ENCODE results near the gene BCO2.

The BCO2 gene

DNA sequence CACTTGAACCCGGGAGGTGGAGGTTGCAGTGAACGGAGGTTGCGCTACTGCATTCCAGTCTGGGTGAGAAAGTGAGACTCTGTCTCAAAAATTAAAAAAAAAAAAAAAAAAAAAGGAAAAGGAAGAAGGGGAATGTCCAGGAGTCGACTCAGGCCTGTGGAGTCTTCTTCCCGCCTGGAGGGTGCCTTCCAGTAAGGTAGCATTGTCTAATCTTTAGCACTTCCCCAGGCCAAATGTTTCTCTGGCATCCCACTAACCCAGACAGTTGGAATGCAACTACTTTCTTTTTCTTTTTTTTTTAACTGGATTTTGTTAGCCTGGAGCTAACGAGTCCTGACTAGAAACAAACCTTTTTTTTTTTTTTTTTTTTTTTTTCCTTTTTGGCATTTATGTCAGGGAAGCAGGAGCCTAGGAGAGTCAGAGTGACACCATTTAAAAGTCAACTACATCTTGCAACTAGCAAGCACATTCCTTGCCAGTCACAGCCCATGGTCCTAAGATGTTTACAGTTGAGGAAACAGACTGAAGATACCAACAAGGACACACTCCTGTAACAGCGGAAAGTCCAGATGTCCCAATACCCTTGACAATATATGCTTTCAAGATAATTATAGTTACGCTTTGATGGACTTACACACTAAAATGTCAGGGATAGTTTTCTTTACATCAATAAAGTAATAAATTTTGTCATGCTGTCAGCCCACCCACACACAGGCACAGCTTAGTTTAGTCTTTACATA is 74.7 kb downstream of the BCO2 start:
- DNase-seq (ENCODE audit: low read depth) = no peak

DNA sequence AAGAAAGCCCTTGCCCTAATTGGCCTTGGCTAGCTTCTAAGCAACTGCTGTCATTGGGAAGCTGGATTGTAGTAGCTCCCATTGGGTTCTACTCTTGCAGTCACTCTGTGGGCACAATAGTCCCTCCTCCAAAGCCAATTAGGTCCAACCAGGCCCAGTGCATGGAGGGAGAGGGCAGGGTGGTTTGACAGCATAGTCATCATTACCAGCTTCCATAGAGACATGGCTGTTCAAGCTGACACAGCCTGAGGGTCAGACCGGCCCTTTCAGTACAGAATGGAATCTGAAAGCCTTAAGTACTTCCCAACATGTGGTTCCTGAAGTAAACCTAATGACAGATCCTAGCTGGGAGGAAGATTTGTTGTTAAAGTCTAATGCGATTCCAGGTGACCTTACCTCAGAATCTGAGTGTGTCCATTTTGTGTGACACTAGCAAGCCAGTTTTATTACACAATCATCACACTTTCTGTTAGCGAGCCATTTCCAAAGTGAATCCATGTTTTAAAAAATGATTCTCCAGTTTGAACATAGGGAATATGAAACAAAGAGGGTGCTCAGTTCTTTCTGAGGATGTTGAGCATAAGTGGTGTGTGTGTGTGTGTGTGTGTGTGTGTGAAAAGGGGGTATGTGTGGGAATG is 78.4 kb downstream of the BCO2 start:
- no peak for DNase-seq (ENCODE audit: low read depth)

DNA sequence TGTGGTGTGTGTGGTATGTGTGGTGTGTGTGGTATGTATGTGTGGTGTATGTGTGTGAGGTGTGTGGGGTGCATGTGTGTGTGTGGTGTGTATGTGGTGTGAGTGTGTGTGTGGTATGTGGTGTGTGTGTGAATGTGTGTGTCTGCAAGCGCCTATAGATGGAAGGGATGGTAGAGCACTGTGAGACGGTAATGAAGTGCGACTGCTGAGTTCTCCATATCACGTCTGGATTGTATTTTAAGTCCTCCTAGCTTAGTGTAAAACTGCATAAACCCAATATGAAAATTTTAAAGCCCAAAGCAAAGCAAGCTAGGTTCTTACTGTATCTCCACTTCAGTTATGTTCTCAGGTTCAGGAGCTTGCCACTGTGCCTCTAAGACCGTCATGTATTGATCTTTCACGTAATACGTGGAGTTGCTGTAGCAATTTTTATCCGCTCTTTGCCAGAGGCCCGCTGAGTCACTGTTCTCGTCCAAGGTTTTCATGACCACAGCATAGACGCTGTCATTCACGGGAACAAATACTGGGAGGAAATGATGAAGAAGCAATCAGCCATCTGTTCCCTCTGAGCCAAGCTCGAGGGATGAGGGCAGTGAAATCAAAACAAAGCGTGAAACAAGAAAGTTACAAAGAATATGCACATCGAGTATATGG is 79.9 kb downstream of the BCO2 start:
- DNase-seq (ENCODE audit: low read depth) = no peak

DNA sequence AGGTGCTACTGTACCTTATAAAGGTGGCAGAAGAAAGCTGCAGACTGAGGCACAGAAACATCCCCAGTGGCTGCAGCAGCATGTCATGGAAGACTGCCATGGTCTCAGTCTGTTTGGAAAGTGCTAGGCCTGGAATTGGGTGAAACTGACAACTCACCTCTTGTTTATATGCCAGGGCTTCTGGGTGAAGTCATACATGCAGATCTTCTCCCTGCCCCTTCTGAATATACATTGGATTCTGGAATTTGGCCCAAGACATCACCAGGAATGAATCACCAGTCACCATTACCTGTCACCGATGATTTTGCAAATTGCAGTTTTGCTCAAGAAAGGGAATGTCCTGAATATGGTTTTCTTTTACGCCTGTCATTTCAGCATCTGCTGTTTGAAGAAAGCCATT is 85.2 kb downstream of the BCO2 start, which contains the start of gene PLET1:
Gene PLET1, minus strand, starts transcription at position 371 of the 400 bp plus-strand sequence. Its CDS starts 271 bp downstream, at position 100.
- DNase-seq (ENCODE audit: low read depth) = no peak

DNA sequence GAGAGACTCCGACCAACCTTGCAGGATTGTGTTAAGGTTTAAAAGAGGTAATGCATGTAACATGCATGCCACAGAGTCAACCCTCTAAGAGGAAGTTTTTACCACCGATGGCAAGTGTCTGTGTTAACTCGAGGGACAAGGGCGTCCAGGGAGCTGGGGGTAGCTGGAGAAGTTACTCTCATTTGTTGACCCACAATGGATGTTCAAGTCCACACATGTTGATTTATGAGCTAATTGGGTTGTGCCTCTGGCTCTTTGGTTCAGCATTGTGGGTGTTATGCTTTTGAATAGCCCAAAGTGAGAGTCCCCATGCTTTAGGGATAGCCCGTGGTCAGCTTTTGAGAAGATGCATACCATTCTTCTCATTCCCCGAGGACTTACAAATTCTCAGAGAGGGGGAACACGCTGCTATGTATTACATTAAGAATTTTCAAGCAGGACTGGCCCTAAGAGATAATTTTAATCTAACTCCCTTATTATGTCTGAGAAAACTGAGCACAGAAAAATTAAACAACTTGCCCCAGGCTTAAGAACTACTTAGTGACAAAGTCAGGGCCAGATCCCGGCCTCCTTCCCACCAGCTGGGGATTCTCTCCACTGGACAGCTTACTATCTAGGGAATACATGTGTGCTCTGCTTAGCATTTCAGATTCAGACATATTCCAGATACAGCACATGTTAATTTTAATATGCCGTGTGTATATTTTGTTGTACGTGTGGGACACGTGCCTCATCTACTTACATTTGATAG is 90.5 kb downstream of the BCO2 start:
- no peak for DNase-seq (ENCODE audit: low read depth)

DNA sequence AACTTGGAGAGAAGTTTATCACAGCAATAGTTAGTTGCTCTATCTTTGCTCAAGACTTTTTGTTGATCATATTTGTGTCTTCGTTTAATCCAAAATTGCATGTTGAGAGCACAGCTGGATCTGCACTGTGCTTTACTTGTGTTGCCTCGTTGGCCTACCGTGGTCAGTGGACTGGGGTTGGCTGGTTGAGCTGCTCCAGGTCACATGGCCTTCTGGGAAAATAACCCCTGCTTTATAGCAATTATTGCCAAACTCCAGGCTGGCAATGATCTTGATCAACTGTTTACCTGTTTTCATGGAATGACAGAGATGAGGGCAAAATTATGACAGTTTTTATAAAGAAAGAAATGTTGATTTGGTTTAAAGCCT is 91.1 kb downstream of the BCO2 start:
- no peak for DNase-seq (ENCODE audit: low read depth)

DNA sequence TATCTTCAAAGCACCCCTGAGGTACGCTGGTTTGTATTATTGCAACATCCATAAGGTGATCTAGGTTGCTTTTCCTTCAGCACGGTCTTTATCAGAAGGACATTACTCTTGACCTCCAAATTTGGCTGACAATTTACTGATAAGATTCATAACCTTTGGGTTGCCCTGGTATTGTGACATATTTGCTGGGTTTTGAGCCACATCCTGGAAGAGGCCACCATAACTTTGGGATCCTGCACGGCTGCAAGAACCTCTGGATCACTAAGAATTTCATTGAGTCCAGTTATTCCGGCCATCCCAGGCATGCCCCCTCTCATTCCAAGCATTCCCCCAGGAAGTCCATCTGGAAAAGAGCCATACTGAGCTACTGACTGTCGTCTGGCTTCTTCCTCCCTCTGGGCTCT is 91.9 kb downstream of the BCO2 start:
- no peak for DNase-seq (ENCODE audit: low read depth)

DNA sequence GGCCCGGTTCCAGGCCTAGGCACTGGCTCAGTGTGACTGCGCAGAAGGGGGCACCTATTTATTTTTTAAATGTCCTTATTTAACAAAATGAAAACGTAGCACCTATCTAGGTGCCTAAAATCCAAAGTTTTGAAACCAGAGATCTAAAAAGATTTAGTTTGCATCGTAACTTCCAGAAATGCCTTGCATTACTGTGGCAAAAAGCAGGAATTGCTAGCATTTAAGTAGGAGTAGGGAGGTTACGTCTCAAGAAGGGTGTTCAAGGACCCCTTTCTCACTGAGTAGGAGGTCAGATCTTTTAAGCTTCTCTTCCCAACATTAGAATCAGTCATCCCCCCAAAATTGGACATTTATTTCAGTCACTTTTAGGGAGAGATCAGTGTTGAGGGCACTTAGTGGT is 93.1 kb downstream of the BCO2 start:
- no peak for DNase-seq (ENCODE audit: low read depth)
